Measurements from ENCODE around the gene ZNF625.
"Not testable (repeated sequence)": the region's sequence is repeated elsewhere in the genome, so short reads cannot be mapped to it uniquely, and the experiment has no call there.

Gene ZNF625

GRCh38 chr19:12137221-12137940, 19.2 kb downstream of the ZNF625 start:
- DNase-seq = peak; percentile 50

GRCh38 chr19:12133069-12133468, 23.5 kb downstream of the ZNF625 start:
- DNase-seq = no peak

- DNase-seq = peak; percentile 24
These were observed 29.8 kb downstream of the ZNF625 start for GRCh38 chr19:12126707-12127106.

- DNase-seq = no peak
These were observed 39.1 kb downstream of the ZNF625 start for GRCh38 chr19:12117201-12117970.

- no peak for DNase-seq
These were observed 43.4 kb downstream of the ZNF625 start for GRCh38 chr19:12113121-12113520.

GRCh38 chr19:12112701-12113100, 43.8 kb downstream of the ZNF625 start:
- no peak for DNase-seq

- no peak for DNase-seq
These were observed 44.4 kb downstream of the ZNF625 start for GRCh38 chr19:12111943-12112637.

GRCh38 chr19:12111176-12111575, 45.4 kb downstream of the ZNF625 start:
- DNase-seq = no peak

- not testable (repeated sequence) for DNase-seq
These were observed 52.6 kb downstream of the ZNF625 start for GRCh38 chr19:12103909-12104308.

- DNase-seq = no peak
These were observed 58.5 kb downstream of the ZNF625 start for GRCh38 chr19:12098040-12098439.

GRCh38 chr19:12095111-12095790, 61.3 kb downstream of the ZNF625 start:
- DNase-seq = no peak

All from CD4-positive, alpha-beta T cell treated with Interleukin-4 for 4 hours (primary cell).